Activated CD4-positive, alpha-beta memory T cell treated with anti-CD3 and anti-CD28 coated beads, Interleukin-2, amount 10 ng/mL, durations not matched to agents 7 days and 5 days (primary cell): ENCODE data around the gene NDUFA8. TPM values are rescaled to one million over a fixed set of nuclear protein-coding genes. Genes with fewer than 3 reads are reported as not detected.

ENCODE experiments used
- CTCF ChIA-PET: fragments of 350-600 bp; sonication (Branson Sonifier 250); formaldehyde crosslinking; loops from one replicate; lab custom pipeline; 2021; ENCODE audit warnings: antibody characterized with exemption, inconsistent platforms; lab: Charles Lee
- POLR2A ChIA-PET: fragments of 350-600 bp; sonication (Branson Sonifier 250); formaldehyde crosslinking; loops from one replicate; lab custom pipeline; 2021; ENCODE audit warnings: antibody characterized with exemption; lab: Charles Lee
- DNase-seq: peaks from one replicate; pipeline ENCODE4 v3.0.0-alpha.2; 2020
- H3K27ac Mint-ChIP-seq: one replicate; pipeline ENCODE4 v1.8.0; 2021; ENCODE audit warnings: mild to moderate bottlenecking, mixed read lengths
- H3K27me3 Mint-ChIP-seq: one replicate; pipeline ENCODE4 v1.8.0; 2021; ENCODE audit warnings: mixed read lengths
- H3K36me3 Mint-ChIP-seq: one replicate; pipeline ENCODE4 v1.8.0; 2021; ENCODE audit warnings: low read depth, mixed read lengths
- H3K4me1 Mint-ChIP-seq: one replicate; pipeline ENCODE4 v1.8.0; 2021; ENCODE audit warnings: mixed read lengths
- H3K4me3 Mint-ChIP-seq: one replicate; pipeline ENCODE4 v1.8.0; 2021; ENCODE audit warnings: mild to moderate bottlenecking, mixed read lengths
- H3K9me3 Mint-ChIP-seq: one replicate; pipeline ENCODE4 v1.8.0; 2021; ENCODE audit warnings: mixed read lengths
- total RNA-seq, 2 experiments: library from RNA; stranded (reverse); gene quantifications; one replicate each; pipeline ENCODE4 v1.2.3, GENCODE V29; 2021

The NDUFA8 gene
- total RNA-seq, 2 experiments from 2014 or later, result 36.1 to 37.0 TPM

DNA sequence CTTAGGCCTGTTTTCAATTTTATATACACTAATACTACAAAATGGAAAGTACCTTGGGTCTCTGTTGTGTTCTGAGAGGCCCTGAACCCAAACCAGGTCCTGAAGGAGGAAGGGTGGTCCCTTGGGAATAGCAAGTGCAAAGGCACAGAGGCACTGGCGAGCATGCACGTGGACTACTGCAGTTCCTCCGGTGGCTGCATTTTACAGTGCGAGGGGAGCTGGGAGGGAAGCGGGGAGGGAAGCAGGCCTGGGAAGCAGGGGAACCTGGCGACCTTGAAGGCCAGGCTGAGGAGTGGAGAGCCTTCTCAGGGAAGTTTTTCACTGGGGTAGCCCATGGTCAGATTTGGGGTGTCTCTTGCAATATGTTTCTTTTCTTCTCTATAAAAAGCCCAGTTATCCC, 34.1 kb upstream of the NDUFA8 start:
- CTCF ChIA-PET, result no interaction called here

DNA sequence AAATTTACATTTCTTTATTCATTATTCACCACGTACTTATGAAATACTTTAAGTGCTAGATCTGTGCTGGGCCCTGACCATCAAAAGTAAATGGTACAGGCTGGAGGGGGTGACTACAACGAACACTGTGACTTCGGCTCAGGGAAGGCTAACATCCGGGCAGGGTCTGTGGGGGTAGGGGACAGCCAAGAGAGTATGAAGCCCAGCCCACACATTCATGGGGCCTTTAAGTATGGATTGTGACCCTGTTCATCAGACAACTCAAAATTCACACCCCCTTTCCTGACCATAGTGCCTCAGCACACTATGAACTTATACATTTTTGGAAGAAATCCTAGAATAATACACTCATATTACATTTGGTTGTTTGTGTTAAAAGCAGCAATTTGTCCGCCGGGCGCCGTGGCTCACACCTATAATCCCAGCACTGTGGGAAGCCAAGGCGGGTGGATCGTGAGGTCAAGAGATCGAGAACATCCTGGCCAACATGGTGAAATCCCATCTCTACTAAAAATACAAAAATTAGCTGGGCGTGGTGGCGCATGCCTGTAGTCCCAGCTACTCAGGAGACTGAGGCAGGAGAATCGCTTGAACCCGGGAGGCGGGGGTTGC, 33.4 kb upstream of the NDUFA8 start:
- CTCF ChIA-PET, result no interaction called here
- no peak for DNase-seq
- H3K4me3 Mint-ChIP-seq, result no peak overlapping the region
- H3K36me3 Mint-ChIP-seq, result no peaks in the 10 kb centered on the region
- no peak overlapping the region for H3K27ac Mint-ChIP-seq
- no peaks in the 10 kb centered on the region for H3K9me3 Mint-ChIP-seq
- POLR2A ChIA-PET, result no interaction called here
- peaks cover 7% of the 10 kb centered on the region for H3K27me3 Mint-ChIP-seq
- peaks cover 3% of the 10 kb centered on the region for H3K4me1 Mint-ChIP-seq

More for the DNA sequence above, 34.1 kb upstream of the NDUFA8 start:
- Mint-ChIP-seq H3K4me1 (peaks cover 3% of the 10 kb centered on the region), H3K9me3 (no peaks in the 10 kb centered on the region), H3K27me3 (peaks cover 7% of the 10 kb centered on the region), H3K36me3 (no peaks in the 10 kb centered on the region), H3K27ac (no peak overlapping the region), H3K4me3 (no peak overlapping the region)
- DNase-seq, result no peak
- POLR2A ChIA-PET, result no interaction called here

- Mint-ChIP-seq H3K9me3 (no peaks in the 10 kb centered on the region), H3K4me3 (no peak overlapping the region), H3K36me3 (no peaks in the 10 kb centered on the region), H3K27ac (no peak overlapping the region), H3K27me3 (peaks cover 7% of the 10 kb centered on the region), H3K4me1 (peaks cover 3% of the 10 kb centered on the region)
- CTCF ChIA-PET, result interaction anchor here (0.8 kb wide), 2 partner anchors 10 to 68 kb away, joined by 3 read pairs; no protein-coding TSS in a partner anchor
- POLR2A ChIA-PET, result no interaction called here
- no peak for DNase-seq
Measured at GRCh38 chr9:122192261-122192875, 32.8 kb upstream of the NDUFA8 start.

GRCh38 chr9:122191584-122191983, 32.0 kb upstream of the NDUFA8 start:
- CTCF ChIA-PET, result interaction anchor here (0.8 kb wide), 2 partner anchors 9 to 67 kb away, joined by 3 read pairs; no protein-coding TSS in a partner anchor
- DNase-seq, result no peak
- Mint-ChIP-seq H3K27ac (no peak overlapping the region), H3K4me3 (no peak overlapping the region), H3K4me1 (peaks cover 3% of the 10 kb centered on the region), H3K36me3 (no peaks in the 10 kb centered on the region), H3K27me3 (peaks cover 5% of the 10 kb centered on the region), H3K9me3 (no peaks in the 10 kb centered on the region)
- POLR2A ChIA-PET, result no interaction called here

- H3K4me1 Mint-ChIP-seq, result peaks cover 3% of the 10 kb centered on the region
- DNase-seq, result peak; percentile 24
- H3K27ac Mint-ChIP-seq, result no peak overlapping the region
- no peak overlapping the region for H3K4me3 Mint-ChIP-seq
- ChIA-PET POLR2A (no interaction called here), CTCF (no interaction called here)
- H3K9me3 Mint-ChIP-seq, result no peaks in the 10 kb centered on the region
- peaks cover 5% of the 10 kb centered on the region for H3K27me3 Mint-ChIP-seq
- no peaks in the 10 kb centered on the region for H3K36me3 Mint-ChIP-seq
Measured at GRCh38 chr9:122190597-122191381, 31.2 kb upstream of the NDUFA8 start.

- H3K4me1 Mint-ChIP-seq, result peaks cover 3% of the 10 kb centered on the region
- H3K27ac Mint-ChIP-seq, result no peak overlapping the region
- POLR2A ChIA-PET, result no interaction called here
- CTCF ChIA-PET, result interaction anchor here (0.6 kb wide), 1 partner anchor 203 kb away, joined by 3 read pairs; no protein-coding TSS in a partner anchor
- no peaks in the 10 kb centered on the region for H3K9me3 Mint-ChIP-seq
- no peaks in the 10 kb centered on the region for H3K27me3 Mint-ChIP-seq
- H3K36me3 Mint-ChIP-seq, result no peaks in the 10 kb centered on the region
- H3K4me3 Mint-ChIP-seq, result no peak overlapping the region
- no peak for DNase-seq
Measured at GRCh38 chr9:122188369-122188768, 28.8 kb upstream of the NDUFA8 start.

GRCh38 chr9:122186777-122187470, 27.3 kb upstream of the NDUFA8 start:
- no peak overlapping the region for H3K4me3 Mint-ChIP-seq
- H3K27ac Mint-ChIP-seq, result no peak overlapping the region
- no peaks in the 10 kb centered on the region for H3K36me3 Mint-ChIP-seq
- ChIA-PET POLR2A (no interaction called here), CTCF (no interaction called here)
- H3K27me3 Mint-ChIP-seq, result peaks cover 2% of the 10 kb centered on the region
- peaks cover 3% of the 10 kb centered on the region for H3K4me1 Mint-ChIP-seq
- no peaks in the 10 kb centered on the region for H3K9me3 Mint-ChIP-seq
- no peak for DNase-seq

- POLR2A ChIA-PET, result no interaction called here
- no peak overlapping the region for H3K4me3 Mint-ChIP-seq
- CTCF ChIA-PET, result no interaction called here
Measured at GRCh38 chr9:122186301-122186700, 26.7 kb upstream of the NDUFA8 start.

DNA sequence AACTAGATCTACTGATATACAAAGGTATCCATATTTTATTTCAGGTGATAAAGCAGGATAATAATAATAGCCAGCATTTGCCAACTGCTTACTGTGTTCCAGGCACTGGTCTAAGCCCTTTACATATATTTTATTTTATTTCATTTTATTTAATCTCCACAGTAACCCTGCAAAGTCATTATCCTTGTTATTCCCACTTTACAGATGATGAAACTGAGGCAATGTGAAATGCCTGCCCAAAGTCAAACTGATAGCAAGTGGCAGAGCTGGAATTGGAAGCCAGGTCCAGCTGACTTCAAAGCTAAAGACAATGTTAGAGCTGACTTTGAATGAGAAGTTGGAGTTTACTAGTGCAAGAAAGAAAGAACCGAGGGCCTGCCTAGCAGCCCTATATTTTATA, 25.0 kb upstream of the NDUFA8 start:
- CTCF ChIA-PET, result interaction anchor here (1.1 kb wide), 1 partner anchor 60 kb away, joined by 3 read pairs; no protein-coding TSS in a partner anchor
- POLR2A ChIA-PET, result no interaction called here
- Mint-ChIP-seq H3K27ac (no peak overlapping the region), H3K27me3 (peaks cover 2% of the 10 kb centered on the region), H3K4me1 (no peaks in the 10 kb centered on the region), H3K9me3 (no peaks in the 10 kb centered on the region), H3K4me3 (no peak overlapping the region), H3K36me3 (no peaks in the 10 kb centered on the region)
- no peak for DNase-seq

More at GRCh38 chr9:122186301-122186700, 26.7 kb upstream of the NDUFA8 start:
- no peak for DNase-seq
- H3K9me3 Mint-ChIP-seq, result no peaks in the 10 kb centered on the region
- no peak overlapping the region for H3K27ac Mint-ChIP-seq
- H3K36me3 Mint-ChIP-seq, result no peaks in the 10 kb centered on the region
- H3K4me1 Mint-ChIP-seq, result peaks cover under 1% of the 10 kb centered on the region
- peaks cover 2% of the 10 kb centered on the region for H3K27me3 Mint-ChIP-seq

- Mint-ChIP-seq H3K27me3 (peaks cover 9% of the 10 kb centered on the region), H3K4me3 (no peak overlapping the region), H3K9me3 (no peaks in the 10 kb centered on the region), H3K36me3 (no peaks in the 10 kb centered on the region), H3K4me1 (no peaks in the 10 kb centered on the region), H3K27ac (no peak overlapping the region)
- POLR2A ChIA-PET, result no interaction called here
- CTCF ChIA-PET, result interaction anchor here (1.1 kb wide), 1 partner anchor 59 kb away, joined by 3 read pairs; no protein-coding TSS in a partner anchor
- DNase-seq, result no peak
Measured at GRCh38 chr9:122183501-122183900, 23.9 kb upstream of the NDUFA8 start.

- Mint-ChIP-seq H3K4me3 (no peak overlapping the region), H3K9me3 (no peaks in the 10 kb centered on the region), H3K36me3 (no peaks in the 10 kb centered on the region), H3K27me3 (peaks cover 10% of the 10 kb centered on the region), H3K27ac (no peak overlapping the region), H3K4me1 (no peaks in the 10 kb centered on the region)
- CTCF ChIA-PET, result no interaction called here
- POLR2A ChIA-PET, result no interaction called here
- DNase-seq, result no peak
Measured at GRCh38 chr9:122180633-122181032, 21.1 kb upstream of the NDUFA8 start.

- Mint-ChIP-seq H3K27me3 (peaks cover 10% of the 10 kb centered on the region), H3K27ac (no peak overlapping the region), H3K4me3 (no peak overlapping the region), H3K9me3 (no peaks in the 10 kb centered on the region), H3K36me3 (no peaks in the 10 kb centered on the region), H3K4me1 (no peaks in the 10 kb centered on the region)
- ChIA-PET POLR2A (no interaction called here), CTCF (no interaction called here)
- DNase-seq, result no peak
Measured at GRCh38 chr9:122179690-122180074, 20.1 kb upstream of the NDUFA8 start.
